Chondrocyte (in vitro differentiated cells): ENCODE measurements around the gene RBM39. TPM values are rescaled to one million over a fixed set of nuclear protein-coding genes. Genes with fewer than 3 reads are reported as not detected.
"Not testable (repeated sequence)": the region's sequence is repeated elsewhere in the genome, so short reads cannot be mapped to it uniquely, and the experiment has no call there.

Source experiments
- DNase-seq: peaks from one replicate; pipeline ENCODE4 v3.0.0; 2021; ENCODE audit warnings: mixed read lengths, low spot score
- H3K27ac Mint-ChIP-seq: one replicate; pipeline ENCODE4 v1.8.0; 2021; ENCODE audit warnings: mild to moderate bottlenecking, moderate library complexity, mixed read lengths; ENCODE audit not compliant: unreplicated experiment
- H3K27me3 Mint-ChIP-seq: 2 replicates; pipeline ENCODE4 v1.8.0; 2021; ENCODE audit warnings: low read depth, mixed read lengths
- H3K36me3 Mint-ChIP-seq: 2 replicates; pipeline ENCODE4 v1.8.0; 2021; ENCODE audit warnings: low read depth, mixed read lengths
- H3K4me1 Mint-ChIP-seq: 2 replicates; pipeline ENCODE4 v1.8.0; 2021; ENCODE audit warnings: low read depth, mild to moderate bottlenecking, mixed read lengths
- H3K4me3 Mint-ChIP-seq: one replicate; pipeline ENCODE4 v1.8.0; 2021; ENCODE audit warnings: mild to moderate bottlenecking, moderate library complexity, mixed read lengths; ENCODE audit not compliant: unreplicated experiment
- H3K9me3 Mint-ChIP-seq: 2 replicates; pipeline ENCODE4 v1.8.0; 2021; ENCODE audit warnings: low read depth, mixed read lengths
- CTCF ChIP-seq: fragments of 200-600 bp; sonication (generic); IDR thresholded peaks from 2 replicates; pipeline ENCODE4 v1.5.0; 2021; ENCODE audit warnings: antibody characterized with exemption, mild to moderate bottlenecking, moderate library complexity
- total RNA-seq: library from RNA; stranded (reverse); gene quantifications from 3 replicates; pipeline ENCODE4 v1.2.1, GENCODE V29; 2021

The RBM39 gene
- total RNA-seq, 1 donor from 2014 or later = 217 TPM

GRCh38 chr20:35771367-35771688, 29.3 kb upstream of the RBM39 start:
- peaks cover 53% of the 10 kb centered on the region for H3K4me1 Mint-ChIP-seq
- H3K27me3 Mint-ChIP-seq = no peaks in the 10 kb centered on the region
- no peak for DNase-seq
- peak overlapping the region; percentile 91 for H3K27ac Mint-ChIP-seq
- peaks cover 3% of the 10 kb centered on the region for H3K36me3 Mint-ChIP-seq
- H3K4me3 Mint-ChIP-seq = peak overlapping the region; percentile 74
- TF ChIP-seq CTCF = no peak
- H3K9me3 Mint-ChIP-seq = no peaks in the 10 kb centered on the region

- Mint-ChIP-seq H3K27me3 (no peaks in the 10 kb centered on the region), H3K27ac (peak overlapping the region; percentile 93), H3K4me3 (no peak overlapping the region), H3K4me1 (peaks cover 41% of the 10 kb centered on the region), H3K36me3 (peaks cover 1% of the 10 kb centered on the region), H3K9me3 (no peaks in the 10 kb centered on the region)
- no peak for TF ChIP-seq CTCF
- DNase-seq = peak; percentile 59
Observed at GRCh38 chr20:35768731-35769664, 26.9 kb upstream of the RBM39 start.

- Mint-ChIP-seq H3K27ac (peak overlapping the region; percentile 78), H3K36me3 (peaks cover 1% of the 10 kb centered on the region), H3K9me3 (no peaks in the 10 kb centered on the region), H3K4me1 (peaks cover 30% of the 10 kb centered on the region), H3K4me3 (no peak overlapping the region), H3K27me3 (no peaks in the 10 kb centered on the region)
- no peak for TF ChIP-seq CTCF
- DNase-seq = peak; percentile 51
Observed at GRCh38 chr20:35767683-35768481, 25.8 kb upstream of the RBM39 start.

GRCh38 chr20:35766843-35767242, 24.8 kb upstream of the RBM39 start:
- no peak for TF ChIP-seq CTCF
- Mint-ChIP-seq H3K4me3 (no peak overlapping the region), H3K36me3 (no peaks in the 10 kb centered on the region), H3K27ac (no peak overlapping the region), H3K9me3 (no peaks in the 10 kb centered on the region), H3K27me3 (no peaks in the 10 kb centered on the region), H3K4me1 (peaks cover 26% of the 10 kb centered on the region)
- peak; percentile 10 for DNase-seq

- H3K4me3 Mint-ChIP-seq, H3K36me3 Mint-ChIP-seq, H3K9me3 Mint-ChIP-seq, H3K27me3 Mint-ChIP-seq, H3K27ac Mint-ChIP-seq: not testable (repeated sequence)
- DNase-seq = peak; percentile 24
- peaks cover 19% of the 10 kb centered on the region for H3K4me1 Mint-ChIP-seq
Observed at GRCh38 chr20:35764936-35765335, 22.9 kb upstream of the RBM39 start.
